ENCODE results near the gene COL13A1. TPM values are rescaled to one million over a fixed set of nuclear protein-coding genes. Genes with fewer than 3 reads are reported as not detected.

The COL13A1 gene
- polyA plus RNA-seq, 1 of the 3 experiments (the other 2 are of a cell fraction): 26.7 TPM

DNA sequence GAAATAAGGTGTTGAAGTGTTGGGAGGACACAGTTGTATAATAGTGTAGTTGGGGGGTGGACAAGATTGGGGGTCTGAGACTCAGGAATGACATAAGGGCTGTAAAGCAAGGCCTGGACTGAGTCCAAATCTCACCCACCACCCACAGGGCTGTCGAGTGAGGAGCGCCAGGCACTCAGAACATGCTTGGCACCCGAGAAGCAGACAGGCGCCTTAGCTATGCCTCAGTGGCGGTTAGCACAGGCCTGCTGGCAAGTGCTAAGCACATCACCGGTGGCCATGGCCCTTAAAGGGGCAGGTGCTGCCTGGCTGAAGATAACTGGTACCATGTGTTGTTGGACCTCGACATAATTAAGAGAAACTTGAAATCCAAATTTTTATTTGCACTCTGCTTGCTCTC, 90.7 kb downstream of the COL13A1 start:
- Histone ChIP-seq H3K4me2 (no peak overlapping the region), H3K36me3 (replicated peaks in 1 of 2; ENCODE audit: control insufficient read depth in 1 of 2, insufficient read depth in 2 of 2, low read length in 1 of 2) (no peaks in the 10 kb centered on the region), H3K4me3 (ENCODE audit: low read depth in 2 of 2, low read length in 1 of 2) (no peak overlapping the region), H3K9me2 (no peaks in the 10 kb centered on the region), H3K27ac (ENCODE audit: low read depth in 2 of 2, low read length in 1 of 2) (no peak overlapping the region), H3K9ac (no peak overlapping the region), H3K79me2 (ENCODE audit: insufficient read depth) (no peaks in the 10 kb centered on the region), H3K27me3 (ENCODE audit: insufficient read depth) (no peaks in the 10 kb centered on the region), H2AFZ (ENCODE audit: low read depth) (no peak overlapping the region), H3F3A (replicated peaks; ENCODE audit: insufficient read depth) (no peaks in the 10 kb centered on the region), H3K4me1 (ENCODE audit: control insufficient read depth in 1 of 2, insufficient read depth in 2 of 2, low read depth in 1 of 2, low read length in 1 of 2) (peaks cover 0 to 22% of the 10 kb centered on the region in 2 experiments; a peak in 1 of 4 replicates), H3K9me3 (no peaks in the 10 kb centered on the region), H4K20me1 (ENCODE audit: insufficient read depth) (no peaks in the 10 kb centered on the region)
- TF ChIP-seq SMC3 (IDR thresholded peaks at IDR 0.05; ENCODE audit: low read depth, low read length) (no peak), USF1 (IDR thresholded peaks at IDR 0.05; ENCODE audit: borderline replicate concordance, low read depth) (no peak), GATA2 (CRISPR knock-in tag; IDR thresholded peaks at IDR 0.05) (no peak), NRF1 (IDR thresholded peaks at IDR 0.05; ENCODE audit: low read depth, low read length) (no peak), SIN3A (IDR thresholded peaks at IDR 0.05; ENCODE audit: borderline replicate concordance, low read depth, low read length) (no peak), FOXJ3 (CRISPR knock-in tag; IDR thresholded peaks at IDR 0.05) (no peak)
- DNase-seq: no peak
- 100% methylated on average over 1 of the region's 7 CpGs for WGBS (ENCODE audit: low lambda C conversion rate)
- CTCF ChIA-PET: interaction anchor here (0.8 to 2.4 kb wide), 3 partner anchors 9 to 31 kb away, joined by 3 to 13 read pairs (median 8); no protein-coding TSS in a partner anchor
- POLR2A ChIA-PET: no interaction called here

GRCh38 chr10:69892816-69893215, 91.1 kb downstream of the COL13A1 start:
- Histone ChIP-seq H3K9me2 (no peaks in the 10 kb centered on the region), H3K27ac (ENCODE audit: low read depth in 2 of 2, low read length in 1 of 2) (no peak overlapping the region), H3K9me3 (no peaks in the 10 kb centered on the region), H4K20me1 (ENCODE audit: insufficient read depth) (no peaks in the 10 kb centered on the region), H3F3A (replicated peaks; ENCODE audit: insufficient read depth) (no peaks in the 10 kb centered on the region), H3K79me2 (ENCODE audit: insufficient read depth) (no peaks in the 10 kb centered on the region), H3K4me3 (ENCODE audit: low read depth in 2 of 2, low read length in 1 of 2) (no peak overlapping the region), H3K4me1 (ENCODE audit: control insufficient read depth in 1 of 2, insufficient read depth in 2 of 2, low read depth in 1 of 2, low read length in 1 of 2) (peaks cover 0 to 24% of the 10 kb centered on the region in 2 experiments; a peak in 1 of 4 replicates), H3K36me3 (replicated peaks in 1 of 2; ENCODE audit: control insufficient read depth in 1 of 2, insufficient read depth in 2 of 2, low read length in 1 of 2) (no peaks in the 10 kb centered on the region), H3K27me3 (ENCODE audit: insufficient read depth) (no peaks in the 10 kb centered on the region), H3K4me2 (no peak overlapping the region), H2AFZ (ENCODE audit: low read depth) (no peak overlapping the region), H3K9ac (no peak overlapping the region)
- no peak for DNase-seq
- POLR2A ChIA-PET: no interaction called here
- 83% methylated on average over 10 of the region's 10 CpGs for WGBS (ENCODE audit: low lambda C conversion rate)
- no peak for TF ChIP-seq GABPA (IDR thresholded peaks at IDR 0.05; ENCODE audit: low read depth)
- TF ChIP-seq EP300 (IDR thresholded peaks at IDR 0.05; ENCODE audit: borderline replicate concordance in 1 of 2, low read depth in 1 of 2, low read length in 1 of 2): no peak
- no peak for TF ChIP-seq ZBTB33 (IDR thresholded peaks at IDR 0.05; ENCODE audit: borderline replicate concordance, low read depth)
- CTCF ChIA-PET: no interaction called here

Data from SK-N-SH (cell line).